Measurements from ENCODE around the gene APBA2.
"Not testable (repeated sequence)": the region's sequence is repeated elsewhere in the genome, so short reads cannot be mapped to it uniquely, and the experiment has no call there.

Gene APBA2

DNA sequence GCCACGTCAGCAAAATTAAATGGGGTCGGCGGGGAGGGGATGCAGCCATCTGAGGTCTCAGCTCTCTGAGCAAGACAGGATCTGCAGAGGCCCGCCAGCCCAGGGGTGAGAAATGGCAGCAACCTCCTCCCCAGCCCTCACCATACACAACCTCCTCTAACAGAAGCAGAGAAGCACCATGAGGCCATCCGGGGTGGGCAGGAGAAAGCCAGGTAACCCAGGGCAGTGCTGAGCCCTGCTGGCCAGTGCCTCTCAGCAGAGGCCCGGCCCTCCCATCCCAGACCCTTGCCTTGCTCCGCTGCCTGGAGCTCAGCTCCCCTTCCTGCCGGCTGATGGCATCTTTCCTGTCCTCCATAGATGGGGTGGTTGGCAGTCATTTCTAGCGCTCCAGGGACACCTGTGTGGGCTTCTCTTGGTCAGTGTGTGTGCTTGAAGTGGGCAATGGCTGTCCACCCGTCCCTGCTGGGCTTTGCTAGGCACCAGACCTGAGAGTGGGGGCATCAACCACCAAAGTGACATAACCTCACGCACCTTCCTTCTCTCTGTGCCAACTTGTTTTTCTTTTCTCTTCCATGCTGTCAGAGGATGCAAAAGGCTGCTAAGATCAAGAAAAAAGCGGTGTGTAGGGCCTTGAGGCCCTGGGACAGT is 208.0 kb downstream of the APBA2 start:
- DNase-seq, result no peak

DNA sequence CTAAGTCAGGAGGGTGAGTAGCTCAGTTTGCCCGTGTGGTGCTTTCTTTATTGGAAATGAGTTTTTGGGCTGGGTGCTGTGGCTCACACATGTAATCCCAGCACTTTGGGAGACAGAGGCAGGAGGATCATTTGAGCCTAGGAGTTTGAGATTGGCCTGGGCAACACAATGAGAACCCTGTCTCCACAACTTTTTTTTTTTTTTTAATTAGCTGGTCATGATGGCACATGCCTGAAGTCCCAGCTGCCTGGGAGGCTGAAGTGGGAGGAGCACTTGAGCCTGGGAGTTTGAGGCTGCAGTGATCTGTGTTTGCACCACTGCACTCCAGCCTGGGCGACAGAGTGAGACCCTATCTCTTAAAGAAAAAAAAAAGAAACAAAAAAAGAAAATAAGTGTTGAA is 208.9 kb downstream of the APBA2 start:
- DNase-seq, result no peak

DNA sequence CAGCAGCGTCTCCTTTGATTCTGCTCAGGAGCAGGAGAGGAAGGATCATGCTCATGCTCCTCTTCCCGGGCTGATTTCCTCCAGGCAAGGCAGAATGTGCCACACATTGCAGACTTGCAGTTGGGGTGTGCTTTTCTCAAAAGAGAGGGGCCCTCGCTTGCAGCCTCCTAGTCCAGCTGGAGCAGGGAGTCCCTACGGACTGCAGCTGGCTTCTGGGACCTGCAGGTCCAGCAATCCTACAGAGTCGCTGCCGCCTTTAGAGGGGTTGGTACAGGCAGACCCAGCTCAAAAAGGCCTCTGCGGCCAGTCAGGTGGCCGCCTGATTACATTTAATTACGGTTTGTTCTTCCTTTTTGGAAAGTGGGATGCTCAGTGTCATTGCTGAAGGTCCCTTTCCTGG is 210.0 kb downstream of the APBA2 start:
- no peak for DNase-seq

DNA sequence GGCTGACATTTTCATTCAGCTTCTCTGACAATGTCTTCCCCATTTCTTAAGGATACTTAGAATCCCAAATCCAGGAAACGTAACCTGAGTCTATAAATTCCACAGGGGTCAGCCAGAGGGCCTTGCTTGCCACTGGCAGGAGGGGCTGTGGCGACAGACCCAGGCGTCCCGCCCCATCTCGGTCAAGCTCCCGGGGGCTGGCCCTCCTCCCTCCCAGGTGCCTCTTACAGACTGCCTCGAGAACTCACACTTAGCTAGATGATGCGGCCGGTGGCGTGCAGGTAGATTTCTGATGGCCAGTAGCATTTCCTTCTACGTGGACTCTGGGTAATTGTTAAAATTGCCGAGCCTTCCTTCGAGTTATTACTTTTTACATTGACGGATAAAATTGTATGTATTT is 211.4 kb downstream of the APBA2 start:
- DNase-seq, result no peak

DNA sequence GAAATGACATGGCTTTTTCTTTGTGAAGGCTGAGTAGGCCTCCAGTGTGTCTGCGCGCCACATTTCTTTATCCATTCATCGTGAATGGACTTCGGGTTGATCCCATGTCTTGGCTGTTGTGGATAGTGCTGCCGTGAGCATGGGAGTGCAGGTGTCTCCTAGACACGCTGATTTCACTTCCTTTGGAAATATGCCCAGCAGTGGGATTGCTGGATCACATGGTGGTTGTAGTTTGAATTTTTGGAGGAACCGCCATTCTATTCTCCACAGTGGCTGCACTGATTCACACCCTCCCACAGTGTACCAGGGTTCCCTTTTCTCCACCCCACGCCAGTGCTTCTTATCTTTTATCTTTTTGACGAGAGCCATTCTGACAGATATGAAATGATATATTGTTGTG is 212.2 kb downstream of the APBA2 start:
- DNase-seq, result no peak

DNA sequence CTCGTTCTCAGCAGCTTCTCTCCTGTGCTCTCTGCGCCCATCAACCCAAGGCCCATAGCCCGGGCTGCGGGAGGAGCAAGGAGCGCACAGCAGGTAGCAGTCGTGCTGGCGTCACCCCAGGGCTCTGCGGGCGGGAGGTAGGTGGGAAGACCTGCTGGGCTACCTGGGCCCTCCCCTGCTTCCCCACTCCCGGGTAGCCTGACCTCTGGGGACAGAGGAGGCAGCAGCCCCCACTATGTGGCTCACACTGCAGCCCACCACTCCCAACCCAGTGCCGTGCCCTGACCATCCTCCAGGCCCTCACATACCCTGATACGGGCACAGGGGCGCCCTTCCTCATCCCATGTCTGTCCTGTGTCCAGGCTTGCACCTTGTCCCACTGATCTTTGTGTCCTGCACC is 212.9 kb downstream of the APBA2 start:
- DNase-seq, result no peak

DNA sequence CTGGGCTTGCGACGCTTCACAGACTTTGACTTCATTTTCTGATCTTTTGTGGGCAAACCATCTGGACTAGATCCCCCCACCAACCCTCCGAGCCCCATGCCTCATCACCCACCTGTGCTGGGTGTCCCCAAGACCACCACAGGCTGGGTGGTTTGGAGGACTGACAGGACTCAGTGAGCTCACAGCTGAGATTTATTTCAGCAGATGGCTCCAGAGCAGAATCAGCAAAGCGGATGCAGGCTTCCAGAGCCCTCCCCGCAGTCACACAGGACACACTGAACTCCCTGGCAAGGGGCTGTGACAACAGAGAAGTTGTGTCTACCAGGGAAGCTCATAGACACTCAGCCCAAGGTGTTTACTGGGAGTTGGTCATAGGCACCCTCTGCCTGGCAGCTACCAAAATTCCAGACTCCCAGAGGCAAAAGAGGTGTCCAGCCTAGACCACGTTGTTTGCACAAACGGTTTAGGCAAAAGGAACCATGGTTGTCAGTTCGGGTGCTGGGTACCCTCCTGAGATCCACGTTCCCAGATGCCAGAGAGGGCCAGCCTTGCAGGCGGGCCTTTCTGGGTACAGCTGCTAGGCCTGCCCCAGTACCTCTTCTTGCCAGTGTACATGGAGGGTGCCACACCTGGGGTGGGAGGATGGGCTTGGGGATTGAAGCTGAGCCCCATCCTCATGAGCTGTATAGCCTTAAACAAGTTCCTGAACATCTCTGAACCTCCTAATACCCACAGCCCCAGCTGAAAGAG is 213.5 kb downstream of the APBA2 start:
- no peak for DNase-seq

DNA sequence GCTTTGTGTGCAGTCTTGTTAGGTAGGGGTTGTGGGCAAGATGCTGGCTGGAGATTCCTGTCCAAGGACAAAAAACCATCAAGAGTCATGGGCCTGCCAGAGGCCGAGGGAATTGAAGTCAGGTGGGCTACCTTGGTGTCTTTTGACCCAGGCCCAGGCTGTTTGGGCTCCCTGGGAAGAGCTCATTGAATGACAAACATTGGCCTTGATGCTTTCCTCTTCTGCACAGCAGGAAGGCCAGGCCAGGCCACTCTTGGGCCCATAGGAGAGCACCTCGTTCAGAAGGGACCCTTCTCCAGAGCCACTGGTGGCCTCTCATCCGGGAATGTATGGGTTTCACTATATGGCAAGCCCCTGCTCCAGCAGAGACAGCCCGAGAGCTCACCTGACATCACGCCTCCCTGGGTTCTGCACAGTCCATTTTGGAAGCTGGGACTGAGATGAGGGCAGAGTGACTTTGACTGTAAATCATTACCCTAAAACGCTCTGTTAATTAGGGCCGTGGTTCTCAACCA is 214.8 kb downstream of the APBA2 start:
- DNase-seq, result no peak

DNA sequence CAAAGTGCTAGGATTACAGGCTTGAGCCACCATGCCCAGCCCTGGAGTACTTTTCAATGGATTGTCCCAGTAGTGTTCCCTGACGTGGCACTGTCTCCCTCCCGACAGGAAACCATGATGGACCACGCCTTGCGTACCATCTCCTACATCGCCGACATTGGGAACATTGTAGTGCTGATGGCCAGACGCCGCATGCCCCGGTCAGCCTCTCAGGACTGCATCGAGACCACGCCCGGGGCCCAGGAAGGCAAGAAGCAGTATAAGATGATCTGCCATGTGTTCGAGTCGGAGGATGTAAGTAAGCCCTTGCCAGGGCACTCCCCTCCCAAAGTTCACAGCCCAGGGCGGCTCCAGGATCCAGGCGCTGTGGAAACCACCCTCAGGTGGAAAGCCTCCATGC is 215.7 kb downstream of the APBA2 start:
- no peak for DNase-seq

DNA sequence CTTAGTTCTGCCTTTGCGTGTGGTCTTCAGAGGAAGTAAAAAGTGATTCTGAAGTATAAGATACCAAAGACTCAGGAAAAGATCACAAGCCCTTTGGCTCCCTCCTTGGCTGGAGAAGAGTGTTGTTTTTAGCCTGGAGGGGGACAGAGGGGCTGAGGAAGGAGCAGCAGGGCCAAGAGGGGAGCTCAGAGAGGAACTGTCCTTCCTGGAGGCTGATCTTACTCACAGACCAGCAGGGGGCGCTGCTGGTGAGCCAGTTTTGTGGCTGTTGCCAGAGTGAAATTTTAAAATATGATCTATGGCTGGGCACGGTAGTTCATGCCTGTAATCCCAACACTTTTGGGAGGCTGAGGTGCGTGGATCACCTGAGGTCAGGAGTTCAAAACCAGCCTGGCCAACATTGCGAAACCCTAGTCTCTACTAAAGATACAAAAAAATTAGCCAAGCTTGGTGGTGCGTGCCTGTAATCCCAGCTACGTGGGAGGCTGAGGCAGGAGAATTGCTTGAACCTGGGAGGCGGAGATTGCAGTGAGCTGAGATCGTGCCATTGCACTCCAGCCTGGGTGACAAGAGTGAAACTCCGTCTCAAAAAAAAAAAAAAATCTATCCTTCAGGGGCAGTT is 216.5 kb downstream of the APBA2 start:
- DNase-seq, result not testable (repeated sequence)

DNA sequence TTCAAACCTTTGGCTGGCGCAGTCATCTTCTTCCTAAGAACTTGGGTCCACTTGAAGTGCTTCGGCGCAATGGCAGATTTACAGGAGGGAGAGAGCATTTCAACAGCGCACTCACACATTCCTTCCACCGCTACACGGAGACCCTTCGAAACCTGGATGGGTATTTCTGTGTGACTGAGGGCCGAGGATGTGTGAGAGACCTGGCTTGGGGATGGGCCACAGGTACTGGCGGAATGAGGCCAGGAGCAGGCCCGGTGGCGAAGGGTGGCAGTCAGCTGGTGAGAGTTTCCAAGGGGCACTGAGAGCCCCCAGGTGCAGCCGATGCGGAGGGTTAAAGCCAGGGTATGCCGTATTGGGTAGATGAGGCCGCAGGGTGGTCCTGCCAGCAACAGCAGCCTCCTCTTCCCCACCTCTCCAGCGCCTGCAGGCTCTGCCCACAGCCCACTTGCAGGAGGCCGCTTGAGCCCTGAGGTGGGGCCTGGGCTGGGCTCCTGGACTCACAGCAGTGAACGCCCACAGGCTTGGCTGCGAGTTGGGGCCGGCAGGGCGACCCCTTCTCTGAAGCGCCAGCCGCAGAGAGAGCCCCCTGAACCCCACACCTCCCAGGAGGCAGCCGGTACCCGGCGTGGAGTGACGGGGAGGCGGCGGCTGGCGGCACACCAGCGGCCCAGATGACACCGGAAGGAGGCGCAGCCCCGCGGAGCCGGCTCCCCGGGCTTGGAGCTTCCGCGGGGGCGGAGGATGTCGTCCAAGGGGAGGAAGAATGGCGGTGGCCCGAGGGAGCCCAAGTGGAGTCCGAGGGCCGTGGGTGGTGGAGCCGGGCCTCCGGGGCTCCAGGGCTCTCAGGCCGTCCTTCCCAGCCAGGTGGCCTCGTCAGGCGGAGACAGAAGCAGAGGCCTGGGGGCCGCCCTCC is 217.4 kb downstream of the APBA2 start:
- no peak for DNase-seq

DNA sequence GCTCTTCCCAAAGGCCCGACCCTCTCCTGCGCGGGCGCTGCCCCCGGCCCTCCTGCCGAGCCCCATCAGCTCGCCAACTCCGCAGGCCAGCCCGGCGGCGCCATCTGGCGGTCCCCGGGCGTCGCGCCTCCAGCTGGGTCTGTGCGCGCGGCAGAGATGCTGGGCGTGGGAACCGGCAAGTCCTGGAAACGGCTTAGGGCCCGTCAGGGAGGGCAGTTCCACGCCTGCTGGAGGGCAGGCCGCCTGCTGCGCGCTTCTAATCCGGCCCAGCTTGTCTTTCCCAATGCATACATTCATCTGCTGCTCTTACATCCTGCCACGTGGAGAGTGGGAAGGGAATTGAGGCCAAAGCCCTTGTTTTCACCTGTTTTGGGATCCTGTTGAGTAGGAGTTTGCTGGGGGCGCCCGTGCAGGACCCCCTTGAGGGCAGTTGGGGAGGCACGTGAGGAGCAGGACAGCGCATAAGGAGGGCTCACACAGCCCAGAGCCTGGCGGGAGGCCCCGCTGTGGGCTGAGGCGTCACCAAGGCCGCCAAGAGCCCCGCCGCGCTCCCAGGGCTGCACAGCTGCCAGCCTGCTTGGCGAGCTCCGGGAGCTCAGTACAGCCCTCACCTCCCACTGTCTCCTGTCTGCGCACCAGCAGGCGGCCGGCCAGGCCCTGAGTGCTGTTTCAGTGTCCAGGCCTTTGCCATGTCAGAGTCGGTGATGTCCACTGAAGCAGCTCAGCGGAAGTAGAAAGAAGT is 218.2 kb downstream of the APBA2 start:
- DNase-seq, result no peak

DNA sequence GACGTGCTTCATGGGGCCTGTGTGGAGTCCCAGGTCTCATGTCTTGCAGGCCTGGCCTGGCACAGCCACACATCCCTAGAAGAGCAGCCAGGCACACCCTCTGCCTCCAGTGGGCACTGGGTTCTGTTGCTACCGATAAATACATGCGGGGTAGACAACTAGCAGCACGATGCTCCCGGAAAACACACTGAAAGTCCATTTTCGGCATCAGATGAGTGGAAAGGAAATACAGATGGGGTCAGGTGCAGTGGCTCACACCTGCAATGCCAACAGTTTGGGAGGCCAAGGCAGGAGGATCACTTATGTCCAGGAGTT is 218.7 kb downstream of the APBA2 start:
- DNase-seq, result no peak

DNA sequence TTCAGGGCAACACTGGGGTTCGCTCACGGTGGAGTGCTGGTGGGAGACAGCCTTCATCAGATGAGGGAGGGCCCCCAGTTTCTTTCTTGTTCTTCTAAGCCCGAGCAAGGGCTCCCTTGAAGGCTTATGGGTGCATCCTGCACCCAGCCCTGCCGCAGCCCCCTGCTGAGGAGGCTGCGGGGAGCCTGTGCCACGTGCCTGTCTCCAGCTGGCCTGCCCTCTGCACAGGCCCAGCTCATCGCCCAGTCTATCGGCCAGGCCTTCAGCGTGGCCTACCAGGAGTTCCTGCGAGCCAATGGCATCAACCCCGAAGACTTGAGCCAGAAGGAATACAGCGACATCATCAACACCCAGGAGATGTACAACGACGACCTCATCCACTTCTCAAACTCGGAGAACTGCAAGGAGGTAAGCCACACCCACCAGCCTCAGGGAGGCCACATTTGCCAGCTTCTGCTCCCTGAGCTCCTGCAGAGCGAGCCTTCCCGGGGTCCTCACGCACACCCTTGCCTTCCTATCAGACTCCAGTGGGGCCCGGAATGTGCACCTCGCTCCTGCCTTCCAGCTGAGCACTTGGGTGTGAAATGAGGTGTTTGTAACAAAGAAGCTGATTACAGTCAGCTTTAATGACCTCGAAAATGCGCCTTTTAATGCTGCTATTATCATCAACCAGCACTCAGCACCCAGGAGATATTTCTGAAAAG is 219.5 kb downstream of the APBA2 start:
- no peak for DNase-seq

DNA sequence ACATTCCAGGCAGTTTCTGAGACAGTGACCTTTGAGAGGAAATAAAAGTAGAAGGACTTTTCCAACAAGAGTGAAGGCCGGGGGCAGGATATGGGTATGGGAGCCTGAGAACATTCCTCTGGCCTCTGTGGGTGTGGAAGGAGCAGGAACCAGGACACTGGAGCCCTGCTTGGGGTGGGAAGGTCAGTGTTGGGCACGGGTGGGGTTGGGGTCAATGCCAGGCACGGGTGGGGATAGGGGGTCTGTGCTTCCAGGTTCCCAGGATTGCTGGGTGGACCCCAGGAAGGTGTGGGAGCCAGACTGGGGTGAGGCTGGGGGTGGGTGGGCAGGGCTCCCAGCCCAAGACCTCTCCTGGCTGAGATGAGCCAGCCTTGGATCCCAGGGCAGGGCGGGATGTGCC is 220.3 kb downstream of the APBA2 start:
- no peak for DNase-seq

DNA sequence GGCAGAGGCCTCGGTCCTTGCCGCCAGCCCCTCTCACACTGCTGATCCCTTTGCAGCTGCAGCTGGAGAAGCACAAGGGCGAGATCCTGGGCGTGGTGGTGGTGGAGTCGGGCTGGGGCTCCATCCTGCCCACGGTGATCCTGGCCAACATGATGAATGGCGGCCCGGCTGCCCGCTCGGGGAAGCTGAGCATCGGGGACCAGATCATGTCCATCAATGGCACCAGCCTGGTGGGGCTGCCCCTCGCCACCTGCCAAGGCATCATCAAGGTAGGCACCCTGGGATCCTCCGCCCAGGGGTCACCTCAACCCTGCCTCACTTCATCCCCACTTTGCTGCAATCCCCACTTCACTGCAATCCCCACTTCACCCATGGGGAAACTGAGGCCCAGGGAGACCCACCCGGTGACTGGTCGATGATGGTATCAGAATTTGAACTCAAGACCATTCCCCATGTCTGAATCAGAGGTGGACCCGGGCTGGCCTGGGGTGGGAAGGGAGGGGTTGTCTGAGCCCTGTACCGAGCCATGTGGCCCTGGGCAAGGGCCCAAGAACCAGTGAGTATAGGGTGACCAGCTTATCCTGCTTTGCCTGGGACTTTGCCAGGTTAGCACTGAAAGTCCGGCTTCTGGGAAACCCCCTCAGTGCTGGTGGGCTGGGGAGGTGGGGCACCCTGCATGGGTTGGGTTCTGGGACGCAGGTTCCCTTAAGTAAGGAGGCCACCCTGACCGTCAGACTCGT is 220.9 kb downstream of the APBA2 start:
- DNase-seq, result no peak

DNA sequence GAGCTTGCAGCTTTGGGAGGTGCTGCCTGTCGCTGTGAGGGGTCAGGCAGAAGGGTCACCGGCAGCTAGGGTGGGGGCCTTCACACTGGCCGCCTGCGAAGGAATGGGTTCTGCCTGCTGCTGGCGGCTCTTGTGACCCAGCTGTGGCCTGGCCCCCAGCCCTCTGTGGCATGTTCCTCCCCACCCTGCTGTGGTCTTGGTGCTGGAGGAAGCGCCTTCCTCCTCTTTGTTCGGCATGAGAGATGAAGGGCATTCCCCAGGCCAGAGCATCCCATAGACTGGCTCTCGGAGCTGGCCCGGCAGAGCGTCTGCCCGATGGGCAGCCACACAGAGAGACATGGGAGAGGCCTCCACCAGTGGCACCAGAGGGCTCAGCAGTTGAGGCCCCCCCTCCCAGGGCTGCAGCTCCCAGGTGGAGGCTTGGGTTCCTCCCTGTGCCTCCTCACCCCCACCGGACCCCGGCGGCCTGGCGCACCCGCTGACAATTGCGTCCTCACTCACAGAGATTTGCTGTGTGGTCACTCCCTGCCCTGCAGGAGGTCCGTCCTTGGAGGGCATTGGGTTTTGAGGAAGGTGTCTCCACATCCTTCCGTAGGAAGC is 221.6 kb downstream of the APBA2 start:
- DNase-seq, result no peak

DNA sequence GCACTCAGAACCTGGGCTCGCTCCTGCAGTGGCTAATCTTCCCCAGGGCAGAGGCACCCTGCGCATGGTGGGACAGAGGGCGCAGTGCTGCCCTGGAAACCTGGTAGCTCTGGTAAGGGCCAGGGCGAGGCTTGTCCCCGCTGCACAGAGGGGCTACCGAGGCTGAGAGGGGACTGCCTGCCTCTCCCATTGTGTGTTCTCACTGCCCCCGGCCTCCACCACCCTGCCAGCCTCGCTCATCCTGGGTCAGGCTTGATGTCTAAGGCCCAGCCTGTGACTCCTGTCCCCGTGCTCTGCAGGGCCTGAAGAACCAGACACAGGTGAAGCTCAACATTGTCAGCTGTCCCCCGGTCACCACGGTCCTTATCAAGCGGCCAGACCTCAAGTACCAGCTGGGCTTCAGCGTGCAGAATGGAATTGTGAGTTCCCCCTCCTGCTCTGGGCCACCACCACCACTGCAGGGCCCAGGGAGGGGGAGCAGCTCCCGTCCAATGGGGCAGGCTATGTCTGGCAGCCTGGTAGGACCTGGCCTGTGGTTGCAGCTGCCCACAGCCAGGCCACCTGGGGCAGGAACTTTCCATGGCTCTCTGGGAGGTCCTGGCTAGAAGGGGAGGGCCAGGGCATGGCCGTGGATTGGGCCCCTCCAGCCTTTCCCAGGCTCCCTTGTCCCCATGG is 222.3 kb downstream of the APBA2 start:
- DNase-seq, result no peak

DNA sequence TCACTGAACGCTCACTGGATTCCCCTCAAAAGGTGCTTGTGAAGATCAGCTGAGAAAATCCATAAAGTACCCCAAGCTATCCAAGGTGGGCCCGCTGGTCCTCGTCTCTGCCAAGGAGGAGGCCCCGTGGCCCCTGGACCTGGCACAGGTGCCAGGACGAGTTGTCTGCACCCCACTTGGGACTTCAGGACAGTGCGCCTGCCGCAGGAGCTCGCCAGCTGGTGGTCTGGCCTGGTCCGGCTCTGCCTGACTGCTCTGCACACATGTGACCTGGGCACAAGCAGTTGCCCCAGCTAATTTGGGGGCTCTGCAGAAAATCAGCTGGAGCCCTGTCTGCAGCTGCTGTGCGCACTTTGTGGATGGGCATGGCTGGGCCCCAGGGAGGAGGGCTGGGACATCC is 224.0 kb downstream of the APBA2 start:
- DNase-seq, result no peak

DNA sequence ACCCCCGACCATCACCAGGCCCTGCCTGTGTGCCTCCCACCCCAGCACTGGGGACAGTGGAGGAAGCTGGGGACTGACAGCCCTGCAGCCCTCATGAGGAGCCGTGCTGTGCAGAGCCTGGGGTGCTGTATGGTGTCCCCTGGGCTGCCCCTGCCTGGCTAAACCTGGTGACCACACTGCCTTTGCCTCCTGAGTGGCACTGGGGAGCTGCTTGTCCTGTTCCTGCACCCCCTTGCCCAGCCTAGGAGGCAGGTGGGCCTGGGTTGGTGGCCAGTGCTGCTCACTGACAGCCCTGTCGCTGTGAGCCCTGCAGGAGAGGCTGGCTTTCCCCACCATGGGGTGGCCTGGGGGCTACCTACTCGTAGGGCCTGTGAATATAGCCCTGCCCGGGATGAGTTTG is 224.4 kb downstream of the APBA2 start:
- no peak for DNase-seq
